Spleen (tissue), 11 donors: Measurements from ENCODE around the gene ZFYVE28. TPM values are rescaled to one million over a fixed set of nuclear protein-coding genes. Genes with fewer than 3 reads are reported as not detected.

Experiments
- DNase-seq: peaks from one replicate; pipeline ENCODE4 v3.0.0-alpha.2; 2020
- H3K27ac ChIP-seq, 8 donors: fragments of 200-600 bp; sonication (generic) in 7 of 8; 1 replicate in 4 of 8; 2 replicates in 4 of 8; pipeline versions ENCODE4 v1.5.0 to v1.8.0; 2016 to 2021; ENCODE audit warnings: inconsistent platforms in 4 of 8, mild to moderate bottlenecking in 4 of 8, moderate library complexity in 1 of 8
- H3K27me3 ChIP-seq, 7 donors: fragments of 200-600 bp; sonication (generic) in 6 of 7; replicated peaks in 1 of 7; 1 replicate in 4 of 7; 2 replicates in 3 of 7; pipeline versions ENCODE4 v1.5.0 to v1.8.0; 2016 to 2021; ENCODE audit warnings: inconsistent platforms in 3 of 7, mild to moderate bottlenecking in 1 of 7
- H3K36me3 ChIP-seq, 6 donors: fragments of 200-600 bp; sonication (generic) in 5 of 6; 1 replicate in 4 of 6; 2 replicates in 2 of 6; pipeline versions ENCODE4 v1.5.0 to v1.8.0; 2016 to 2021; ENCODE audit warnings: inconsistent platforms in 2 of 6
- H3K4me1 ChIP-seq, 6 donors: fragments of 200-600 bp; sonication (generic) in 5 of 6; 1 replicate in 3 of 6; 2 replicates in 3 of 6; pipeline versions ENCODE4 v1.5.0 to v1.8.0; 2016 to 2021; ENCODE audit warnings: inconsistent platforms in 3 of 6
- H3K4me3 ChIP-seq, 8 donors: fragments of 200-600 bp; sonication (generic) in 7 of 8; 1 replicate in 4 of 8; 2 replicates in 4 of 8; pipeline versions ENCODE4 v1.5.0 to v1.8.0; 2016 to 2021; ENCODE audit warnings: inconsistent platforms in 4 of 8, mild to moderate bottlenecking in 4 of 8, moderate library complexity in 2 of 8
- H3K9me3 ChIP-seq, 8 donors: fragments of 200-600 bp; sonication (generic) in 7 of 8; 1 replicate in 4 of 8; 2 replicates in 4 of 8; pipeline versions ENCODE4 v1.5.0 to v1.8.0; 2016 to 2021; ENCODE audit warnings: inconsistent platforms in 4 of 8
- CTCF ChIP-seq, 11 experiments: fragments of 200-600 bp in 7 of 11; fragments of 450-650 bp in 4 of 11; sonication (generic) in 4 of 11; IDR thresholded peaks in 8 of 11; conservative IDR thresholded peaks in 3 of 11; 1 replicate in 7 of 11; 2 replicates in 4 of 11; pipeline versions ENCODE4 v1.4.0 to v1.8.0; 2016 to 2021; ENCODE audit warnings: antibody characterized with exemption in 11 of 11, inconsistent platforms in 4 of 11, mild to moderate bottlenecking in 1 of 11
- POLR2A ChIP-seq, 3 donors: fragments of 450-650 bp; IDR thresholded peaks; one replicate each; pipeline ENCODE4 v1.5.1; 2017; ENCODE audit warnings: antibody characterized with exemption in 3 of 3, mild to moderate bottlenecking in 1 of 3
- POLR2AphosphoS5 ChIP-seq, 3 donors: sonication (generic); formaldehyde crosslinking; IDR thresholded peaks; one replicate each; pipeline ENCODE4 v1.5.1; 2017; ENCODE audit warnings: antibody characterized with exemption in 3 of 3
- WGBS, 5 donors: extraction: QIAGEN DNeasy Blood & Tissue Kit in 3 of 5; methylation state at CpG; one replicate each; pipeline versions ENCODE4 v1.1.5 to v1.1.7; 2013 to 2018; 5-methylcytosine and 5-hydroxymethylcytosine counted together
- intact Hi-C: fragments of 100-400 bp; cut with DNase I; formaldehyde crosslinking; loops from one replicate; pipeline ENCODE4 v1.15.0; 2023; ENCODE audit warnings: low total_unique reads
- polyA plus RNA-seq, 3 donors: library from polyadenylated mRNA; stranded (reverse); fragments of 200-250 nt; gene quantifications; one replicate each; pipeline ENCODE4 v1.2.1, GENCODE V29; 2013
- total RNA-seq, 7 donors: library from RNA; depleted of rRNA in 3 of 7; stranded (reverse); fragments of >200 nt in 3 of 7; fragmentation: NEBNext Ultra II Directional in 4 of 7; extraction: Animal tissue kit (Norgen Biotek cat#: 25700) in 4 of 7; gene quantifications; one replicate each; pipeline versions ENCODE4 v1.1.0 to v1.2.1, GENCODE V29; 2016 to 2021
- donor health status: healthy with polysubstance abuse.
- donor health status: DM: no; HTN: no; CAD: no; lungs with moderate emphysema.
- donor health status: DM: no; HTN: no; CAD: no.
- donor health status: Bipolar disorder and iron deficiency.
- donor health status: healthy.
- donor health status: DM: no; HTN: no; CAD: no.
- donor health status: DM: yes; HTN: yes; CAD: no.

The ZFYVE28 gene
- total and polyA plus RNA-seq, 10 donors, result 2.7 to 31.3 (median 12.6) TPM

DNA sequence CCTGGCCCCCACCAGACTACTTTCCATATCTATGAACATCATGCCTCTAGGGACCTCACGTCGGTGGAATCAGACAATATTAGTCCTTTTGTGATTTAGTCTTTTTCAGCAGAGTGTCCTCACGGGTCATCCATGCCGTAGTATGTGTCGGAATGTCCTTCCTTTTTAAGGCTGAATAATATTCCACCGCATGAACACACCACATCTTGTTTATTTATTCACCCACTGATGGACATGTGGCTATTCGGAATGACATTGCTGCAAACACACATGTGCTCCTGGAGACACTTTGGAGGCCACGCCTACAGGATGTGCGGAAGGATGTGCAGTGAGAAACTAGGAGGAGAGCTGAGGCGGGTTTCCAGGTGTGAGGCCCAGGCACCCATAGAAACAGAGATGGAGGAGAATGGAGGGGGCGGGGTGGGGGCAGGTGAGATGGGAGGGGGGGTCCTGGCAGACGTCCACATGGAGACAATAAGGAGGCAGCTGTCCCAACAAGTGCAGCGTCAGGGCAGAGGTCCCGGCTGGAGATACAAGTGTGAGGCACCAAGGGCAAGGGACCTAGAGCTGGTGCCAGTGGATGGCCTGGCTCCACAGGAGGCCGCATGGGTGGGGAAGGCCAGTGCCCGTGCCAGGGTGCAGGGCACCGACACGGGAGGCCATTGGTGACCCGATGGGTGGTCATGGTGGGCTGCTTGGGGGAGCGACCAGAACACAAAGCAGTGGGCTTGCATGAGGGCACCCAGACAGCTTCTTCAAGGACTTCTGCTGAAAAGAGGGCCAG is 20.7 kb downstream of the ZFYVE28 start:
- TF ChIP-seq POLR2AphosphoS5 (IDR thresholded peaks at IDR 0.05), result no peak
- TF ChIP-seq POLR2A (IDR thresholded peaks at IDR 0.05), result no peak
- no peak for TF ChIP-seq CTCF (IDR thresholded peaks at IDR 0.05 in 8 of 11, conservative IDR thresholded peaks at IDR 0.05 in 3 of 11)
- Histone ChIP-seq H3K27ac (no peak overlapping the region), H3K4me1 (peaks cover 10 to 51% (median 28%) of the 10 kb centered on the region in 6 donors), H3K4me3 (no peak overlapping the region), H3K9me3 (no peaks in the 10 kb centered on the region), H3K27me3 (peaks cover 0 to 34% (median 3%) of the 10 kb centered on the region in 7 donors), H3K36me3 (no peaks in the 10 kb centered on the region)
- intact Hi-C loops, result no loop called here
- 78 to 84% (median 80%) methylated on average over 20 of the region's 20 CpGs for WGBS, 5 donors
- DNase-seq, result no peak

DNA sequence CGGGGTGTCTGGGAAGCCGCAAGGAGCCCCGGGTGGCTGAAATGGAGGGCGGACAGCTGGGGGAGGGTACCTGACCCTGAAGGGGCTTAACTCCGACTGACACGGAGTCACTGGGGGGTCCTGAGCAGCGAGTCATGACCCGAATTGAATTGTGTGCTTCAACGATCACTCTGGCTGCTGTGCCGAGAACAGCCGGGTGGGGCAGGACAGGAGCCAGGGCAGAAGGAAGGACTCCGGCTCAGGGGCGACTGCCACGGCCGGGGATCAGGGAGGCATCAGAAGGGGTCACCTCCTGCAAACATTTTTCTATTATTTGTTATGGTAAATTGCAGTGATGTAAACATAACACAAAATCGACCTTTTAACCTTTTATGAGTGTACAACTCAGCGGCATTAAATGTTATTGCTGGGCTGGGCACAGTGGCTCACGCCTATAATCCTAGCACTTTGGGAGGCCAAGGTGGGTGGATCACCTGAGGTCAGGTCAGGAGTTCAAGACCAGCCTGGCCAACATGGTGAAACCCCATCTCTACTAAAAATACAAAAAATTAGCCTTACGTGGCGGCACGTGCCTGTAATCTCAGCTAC is 21.6 kb downstream of the ZFYVE28 start:
- DNase-seq, result no peak
- 75 to 84% (median 80%) methylated on average over 21 of the region's 21 CpGs for WGBS, 5 donors
- Histone ChIP-seq H3K9me3 (no peaks in the 10 kb centered on the region), H3K36me3 (no peaks in the 10 kb centered on the region), H3K4me1 (peaks cover 5 to 42% (median 20%) of the 10 kb centered on the region in 6 donors), H3K27ac (no peak overlapping the region), H3K4me3 (no peak overlapping the region), H3K27me3 (peaks cover 0 to 25% (median under 1%) of the 10 kb centered on the region in 7 donors)
- intact Hi-C loops, result no loop called here
- TF ChIP-seq POLR2AphosphoS5 (IDR thresholded peaks at IDR 0.05) (no peak), CTCF (IDR thresholded peaks at IDR 0.05 in 8 of 11, conservative IDR thresholded peaks at IDR 0.05 in 3 of 11) (no peak), POLR2A (IDR thresholded peaks at IDR 0.05) (no peak)

DNA sequence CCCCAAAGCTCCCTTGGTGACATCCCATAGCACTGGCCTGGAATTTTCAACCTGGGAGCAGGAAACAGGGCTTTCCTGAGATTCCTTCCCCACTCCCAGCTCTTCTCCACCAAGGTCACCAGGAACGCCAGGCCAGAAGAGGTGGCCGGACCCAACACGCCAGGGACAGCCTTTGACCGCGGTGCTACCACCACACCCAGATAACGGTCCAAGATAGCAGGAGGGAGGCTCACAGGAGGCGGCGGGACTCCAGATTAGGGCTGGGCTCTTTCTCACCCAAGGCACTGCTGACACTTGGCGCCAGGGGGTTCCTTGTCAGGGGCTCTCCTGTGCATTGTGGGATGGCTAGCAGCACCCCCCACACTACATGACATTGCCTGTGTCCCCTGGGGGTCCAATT is 22.9 kb downstream of the ZFYVE28 start:
- Histone ChIP-seq H3K4me3 (no peak overlapping the region), H3K4me1 (peaks cover 0 to 40% (median 17%) of the 10 kb centered on the region in 6 donors), H3K27me3 (peaks cover 0 to 20% (median 0%) of the 10 kb centered on the region in 7 donors), H3K9me3 (no peaks in the 10 kb centered on the region), H3K36me3 (no peaks in the 10 kb centered on the region), H3K27ac (no peak overlapping the region)
- intact Hi-C loops, result no loop called here
- TF ChIP-seq CTCF (IDR thresholded peaks at IDR 0.05 in 8 of 11, conservative IDR thresholded peaks at IDR 0.05 in 3 of 11) (no peak), POLR2A (IDR thresholded peaks at IDR 0.05) (no peak), POLR2AphosphoS5 (IDR thresholded peaks at IDR 0.05) (no peak)
- 75 to 90% (median 78%) methylated on average over 6 to 9 of the region's 9 CpGs for WGBS, 5 donors
- no peak for DNase-seq

GRCh38 chr4:2395038-2395437 is 23.4 kb downstream of the ZFYVE28 start:
- intact Hi-C loops, result no loop called here
- Histone ChIP-seq H3K36me3 (no peaks in the 10 kb centered on the region), H3K4me1 (peaks cover 0 to 45% (median 19%) of the 10 kb centered on the region in 6 donors), H3K27me3 (peaks cover 0 to 25% (median 0%) of the 10 kb centered on the region in 7 donors), H3K9me3 (no peaks in the 10 kb centered on the region), H3K27ac (no peak overlapping the region), H3K4me3 (no peak overlapping the region)
- 76 to 88% (median 86%) methylated on average over 9 of the region's 9 CpGs for WGBS, 5 donors
- DNase-seq, result no peak
- TF ChIP-seq CTCF (IDR thresholded peaks at IDR 0.05 in 8 of 11, conservative IDR thresholded peaks at IDR 0.05 in 3 of 11) (no peak), POLR2A (IDR thresholded peaks at IDR 0.05) (no peak), POLR2AphosphoS5 (IDR thresholded peaks at IDR 0.05) (no peak)
